ENCODE measurements around the gene SAMD4A.

The SAMD4A gene

DNA sequence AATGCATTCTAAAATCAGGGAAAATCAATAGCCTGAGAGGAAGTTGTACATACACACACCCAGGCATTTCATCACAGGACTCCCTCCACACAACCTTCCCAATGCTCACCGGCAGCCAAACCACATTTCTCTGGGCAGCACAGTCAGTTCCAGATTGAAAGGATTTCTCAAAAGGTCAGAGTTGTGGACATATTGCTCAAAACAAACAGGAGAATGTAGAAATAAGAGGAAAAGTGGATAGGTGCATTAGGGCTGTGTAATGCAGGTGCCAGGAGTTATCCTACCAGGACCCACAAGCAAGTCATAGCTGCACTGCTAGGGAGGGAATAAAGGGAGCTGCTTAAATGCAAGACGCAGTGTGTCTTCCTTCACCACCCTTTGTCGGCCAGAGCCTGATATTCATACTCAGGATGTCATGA is 272.8 kb downstream of the SAMD4A start:
- no peak for DNase-seq

DNA sequence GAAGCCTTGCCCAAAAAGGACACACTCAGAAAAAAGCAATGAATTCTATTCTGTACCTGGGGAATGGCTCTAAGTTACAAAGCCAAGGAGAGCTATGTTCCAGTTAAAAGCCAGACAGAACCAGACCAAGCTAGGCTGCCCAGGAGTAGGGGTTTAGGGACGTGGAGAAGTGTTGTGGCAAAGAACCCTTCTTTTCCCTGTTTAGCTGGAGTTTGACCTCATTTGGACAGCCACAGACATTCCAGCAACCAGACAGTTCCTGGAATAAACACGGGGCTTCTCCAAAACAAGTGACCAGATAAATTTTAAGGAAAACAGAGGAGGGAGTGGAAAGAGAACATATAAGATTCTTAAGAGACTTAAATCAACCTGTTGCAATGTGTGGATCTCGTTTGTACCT is 273.4 kb downstream of the SAMD4A start:
- DNase-seq, result no peak

DNA sequence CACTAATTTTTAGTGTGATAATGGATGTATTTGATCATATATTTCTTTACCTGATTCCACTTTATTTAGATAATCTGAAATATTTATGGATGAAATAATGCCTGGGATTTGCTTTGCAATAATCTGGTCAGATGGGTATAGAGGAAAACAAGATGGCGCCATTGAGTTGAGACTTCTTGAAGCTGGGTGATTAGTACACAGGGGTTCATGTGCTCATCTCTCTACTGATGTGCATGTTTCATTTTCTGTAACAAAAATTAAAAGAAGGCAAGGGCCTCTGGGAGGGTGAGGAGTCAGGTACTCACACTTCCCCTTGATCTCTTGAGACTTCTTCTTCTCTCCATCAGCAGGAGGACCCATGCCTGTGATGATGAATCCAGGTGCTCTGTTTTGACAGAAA is 273.9 kb downstream of the SAMD4A start:
- DNase-seq, result no peak

All from CD4-positive, alpha-beta T cell treated with Interleukin-6 for 4 hours (primary cell).